HG02981 (cell line): ENCODE measurements around the gene RNASET2.
"Not testable (repeated sequence)": the region's sequence is repeated elsewhere in the genome, so short reads cannot be mapped to it uniquely, and the experiment has no call there.

Experiments
- ATAC-seq: cut with Tn5 transposase; IDR thresholded peaks from one replicate; pipeline ENCODE4 v1.9.1; 2021; ENCODE audit warnings: mild to moderate bottlenecking, moderate library complexity; ENCODE audit not compliant: unreplicated experiment

The RNASET2 gene

DNA sequence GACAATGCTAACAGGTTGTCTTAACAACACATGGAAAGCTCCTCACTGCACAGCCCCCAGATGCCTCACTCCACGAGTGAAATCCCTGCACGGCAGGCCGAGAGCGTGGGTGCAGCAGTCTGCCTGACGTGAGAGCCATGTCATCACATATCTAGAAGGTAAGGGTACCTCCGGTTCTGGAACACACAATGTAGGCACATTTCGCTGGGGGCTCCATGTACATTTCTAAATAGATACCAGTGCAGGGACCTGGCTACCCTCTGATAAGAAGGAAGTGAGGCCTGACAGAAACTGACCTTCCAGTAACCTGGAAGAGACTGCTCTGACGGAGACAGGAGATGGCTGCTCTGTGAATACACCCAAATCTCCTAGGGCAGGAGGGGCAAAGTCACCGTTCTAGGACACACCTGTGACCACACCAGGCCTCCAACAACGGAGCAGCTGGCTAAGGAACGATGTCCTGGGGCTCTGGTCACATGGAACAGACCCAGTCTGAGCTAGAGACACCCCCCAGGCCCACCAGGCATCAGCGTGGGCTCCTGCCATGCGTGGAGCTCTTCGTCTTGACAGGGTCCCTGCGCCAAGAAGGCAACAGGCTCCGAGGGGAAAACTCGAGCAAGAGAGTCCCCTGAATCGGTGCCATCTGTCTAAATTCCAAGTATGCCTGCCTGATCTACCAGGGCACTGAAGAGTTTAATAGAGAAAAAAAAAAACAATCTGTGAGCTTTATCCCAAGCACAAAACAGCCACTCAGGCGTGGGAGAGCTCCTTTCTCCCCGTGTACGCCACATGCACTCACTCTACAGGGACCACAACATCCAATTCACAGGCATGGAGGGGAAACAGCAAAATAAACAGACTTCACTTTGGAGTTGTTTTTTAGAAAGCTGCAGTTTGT, 27.5 kb downstream of the RNASET2 start:
- no peak for ATAC-seq

DNA sequence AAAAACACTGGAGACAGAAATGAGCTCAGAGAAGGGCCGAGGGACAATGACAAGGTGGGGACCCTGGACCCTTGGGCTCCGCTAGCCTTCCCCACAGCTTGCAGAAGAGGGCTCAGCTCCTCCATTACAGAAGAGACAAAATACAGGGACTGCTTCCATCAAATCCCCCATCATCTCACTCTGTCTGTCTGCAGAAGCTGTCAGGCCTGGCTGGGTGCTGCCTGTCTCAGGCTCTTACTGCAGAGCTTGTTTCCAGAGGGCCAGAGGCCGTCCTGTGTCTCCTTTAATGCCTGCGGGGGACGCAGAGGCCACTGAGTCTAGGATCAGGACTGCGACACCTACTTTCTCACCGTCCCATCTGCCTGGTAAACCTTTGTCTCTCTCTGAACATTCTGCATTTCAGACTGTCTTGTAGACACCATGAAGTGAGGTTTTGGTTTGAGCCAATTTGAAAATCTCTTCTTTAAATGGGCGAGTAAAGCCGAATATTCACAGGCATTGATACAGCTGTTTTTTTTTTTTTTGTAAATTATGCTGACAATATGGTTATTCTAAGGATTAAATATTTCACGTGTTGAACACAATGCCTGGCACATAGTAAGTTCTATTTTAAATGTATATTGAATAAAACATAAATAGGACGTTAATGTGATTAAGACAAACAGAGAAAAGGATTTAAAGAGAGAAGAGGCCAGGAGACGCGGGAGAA, 28.3 kb downstream of the RNASET2 start:
- no peak for ATAC-seq

DNA sequence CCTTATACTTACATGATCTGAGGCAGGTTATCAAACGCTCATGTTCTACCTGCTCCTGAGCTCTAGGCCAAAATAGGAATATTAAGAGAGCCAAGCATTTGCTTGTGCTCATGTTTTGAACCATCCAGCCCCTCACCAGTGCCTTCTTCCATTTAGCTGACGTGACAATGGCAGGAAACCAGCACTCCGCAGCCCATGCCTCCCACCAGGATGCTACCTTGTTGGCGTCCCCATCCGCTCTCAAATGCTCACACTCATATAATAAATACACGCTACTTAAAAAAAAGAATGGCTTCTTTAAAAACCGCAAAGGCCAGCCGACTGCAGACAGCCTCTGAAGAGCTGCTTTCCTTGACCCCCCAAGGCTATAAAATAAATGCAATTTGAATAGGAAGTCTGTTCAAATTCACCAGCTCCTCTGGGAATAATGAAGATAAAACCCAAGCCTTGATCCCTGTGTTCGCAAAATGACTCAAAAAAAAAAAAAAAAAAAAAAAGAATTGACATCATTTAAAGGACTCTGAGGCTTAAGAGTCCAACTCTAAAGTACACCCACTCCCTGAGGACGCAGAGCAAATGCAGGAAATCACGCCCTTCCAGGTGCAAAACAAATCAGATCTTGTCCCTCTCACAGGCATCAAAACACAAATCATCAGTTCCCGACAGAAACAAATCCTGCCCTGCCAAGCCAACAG, 29.0 kb downstream of the RNASET2 start:
- no peak for ATAC-seq

DNA sequence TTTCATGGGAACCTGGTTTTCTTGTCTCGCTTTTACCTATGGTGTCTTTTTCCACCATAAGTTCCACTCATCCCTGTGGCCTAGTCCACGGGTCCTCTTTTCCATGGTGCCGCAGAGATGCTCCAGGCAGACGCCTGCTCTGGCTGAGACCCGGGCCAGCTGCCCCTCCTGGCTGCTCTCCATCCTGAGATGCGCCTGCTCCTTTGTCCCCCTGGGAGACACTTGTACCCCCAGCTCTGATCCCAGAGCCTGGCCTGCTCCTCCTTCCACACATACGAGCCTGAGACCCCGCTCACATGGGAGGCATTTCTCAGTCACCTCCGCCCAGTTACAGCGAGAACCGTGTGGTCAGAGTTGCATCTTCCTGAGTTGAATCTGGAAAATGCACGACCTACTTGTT, 29.6 kb downstream of the RNASET2 start:
- no peak for ATAC-seq

DNA sequence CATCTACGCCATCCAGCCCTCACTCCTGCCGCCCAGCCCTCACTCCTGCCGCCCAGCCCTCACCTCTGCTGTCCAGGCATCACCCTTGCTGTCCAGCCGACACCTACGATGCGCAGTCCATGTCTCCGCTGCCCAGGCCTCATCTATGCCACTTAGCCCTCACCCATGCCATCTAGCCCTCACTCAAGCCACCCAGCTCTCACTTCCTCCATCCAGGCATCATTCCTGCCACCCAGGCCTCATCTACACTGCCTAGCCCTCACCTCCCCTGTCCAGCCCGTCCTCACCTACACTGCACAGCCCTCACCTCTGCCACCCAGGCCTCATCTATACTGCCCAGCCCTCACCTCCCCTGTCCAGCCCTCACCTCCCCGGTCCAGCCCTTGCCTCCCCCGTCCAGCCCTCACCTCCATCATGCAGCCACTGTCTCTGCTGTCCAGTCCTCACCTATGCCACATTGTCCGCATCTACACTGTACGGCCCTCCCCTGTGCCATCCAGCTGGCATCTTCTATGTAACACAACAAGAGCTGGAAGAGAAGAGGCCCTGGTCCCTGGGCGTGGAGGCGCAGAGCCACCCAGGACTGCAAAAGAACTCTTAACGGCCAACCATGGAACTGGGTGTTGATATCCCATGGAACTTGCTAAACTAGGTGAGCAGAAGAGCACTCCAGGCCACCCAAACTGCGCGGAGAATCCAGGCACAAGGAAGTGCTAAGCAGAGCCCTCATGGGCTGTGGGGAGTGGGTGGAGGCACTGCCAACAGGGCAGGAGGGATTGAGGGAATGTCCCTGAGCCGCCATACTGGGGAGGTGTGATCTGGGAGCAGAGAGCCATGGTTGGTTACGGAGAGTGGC, 31.0 kb downstream of the RNASET2 start:
- ATAC-seq: no peak

DNA sequence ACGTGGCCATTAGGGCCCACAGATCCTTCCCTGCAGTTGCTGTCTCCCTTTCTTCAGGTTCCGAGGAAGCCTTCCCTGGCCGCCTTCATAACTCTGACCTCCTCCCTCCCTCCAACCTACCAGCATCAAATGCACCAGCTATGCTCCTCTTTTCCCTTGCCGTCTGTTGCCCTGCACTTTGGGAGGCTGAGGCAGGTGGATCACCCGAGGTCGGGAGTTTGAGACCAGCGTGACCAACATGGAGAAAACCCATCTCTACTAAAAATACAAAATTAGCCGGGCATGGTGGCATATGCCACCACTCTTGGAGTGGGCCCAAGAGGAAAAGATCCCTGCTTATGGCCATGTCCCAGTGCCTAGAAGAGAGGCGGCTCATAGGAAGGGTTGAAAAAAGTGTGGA, 31.8 kb downstream of the RNASET2 start:
- no peak for ATAC-seq

DNA sequence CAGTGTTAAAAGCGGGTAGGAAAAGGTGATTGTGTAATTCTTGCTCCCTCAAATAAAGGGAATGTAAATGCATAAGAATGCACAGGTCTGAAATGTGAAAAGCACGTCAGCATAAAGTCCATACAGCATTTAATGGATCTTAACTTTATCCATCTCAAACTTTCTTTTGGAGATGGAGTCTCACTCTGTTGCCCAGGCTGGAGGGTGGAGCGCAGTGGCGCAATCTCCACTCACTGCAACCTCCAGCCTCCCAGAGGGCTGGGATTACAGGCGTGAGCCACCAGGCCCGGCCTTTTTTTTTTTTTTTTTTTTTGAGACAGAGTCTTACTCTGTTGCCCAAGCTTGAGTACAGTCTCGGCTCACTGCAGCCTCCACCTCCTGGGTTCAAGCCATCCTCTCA, 33.4 kb downstream of the RNASET2 start:
- ATAC-seq: no peak

DNA sequence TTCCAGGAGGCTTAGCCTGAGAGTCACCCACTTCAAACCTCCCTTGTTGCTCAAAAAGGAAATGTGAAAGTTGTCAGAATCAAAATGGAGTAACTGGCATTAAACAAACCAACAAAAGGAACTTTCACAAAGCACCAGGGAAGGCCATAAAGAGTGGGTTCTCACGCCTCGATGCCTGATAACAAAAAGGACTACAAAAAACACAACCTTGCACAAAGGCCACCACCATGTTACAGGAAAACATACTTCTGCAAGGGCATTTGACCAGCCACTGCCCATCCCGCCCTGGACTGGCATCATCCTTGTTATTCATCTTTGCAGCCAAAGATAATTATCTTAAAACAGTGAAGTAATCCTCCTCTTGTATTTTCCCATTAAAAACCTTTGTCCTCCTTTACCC, 34.8 kb downstream of the RNASET2 start:
- ATAC-seq: no peak

DNA sequence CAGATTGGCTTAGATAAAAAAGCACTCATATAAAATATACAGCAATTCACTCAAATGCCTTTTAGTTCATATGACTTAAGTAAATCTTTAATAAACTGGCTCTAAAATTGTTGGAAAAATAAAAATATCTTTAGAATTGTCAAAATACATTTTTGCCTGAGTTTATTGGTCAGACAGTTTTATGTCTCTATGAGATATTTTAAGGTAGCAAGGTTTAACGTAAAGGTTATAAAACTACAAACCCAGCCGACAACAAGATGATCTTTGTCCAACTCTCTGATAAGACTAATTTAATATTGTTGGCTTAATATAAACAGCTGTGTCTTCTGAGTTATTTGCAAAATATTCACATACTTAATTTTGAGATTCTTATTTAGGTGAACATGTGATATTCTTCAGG, 39.5 kb downstream of the RNASET2 start:
- ATAC-seq: no peak

DNA sequence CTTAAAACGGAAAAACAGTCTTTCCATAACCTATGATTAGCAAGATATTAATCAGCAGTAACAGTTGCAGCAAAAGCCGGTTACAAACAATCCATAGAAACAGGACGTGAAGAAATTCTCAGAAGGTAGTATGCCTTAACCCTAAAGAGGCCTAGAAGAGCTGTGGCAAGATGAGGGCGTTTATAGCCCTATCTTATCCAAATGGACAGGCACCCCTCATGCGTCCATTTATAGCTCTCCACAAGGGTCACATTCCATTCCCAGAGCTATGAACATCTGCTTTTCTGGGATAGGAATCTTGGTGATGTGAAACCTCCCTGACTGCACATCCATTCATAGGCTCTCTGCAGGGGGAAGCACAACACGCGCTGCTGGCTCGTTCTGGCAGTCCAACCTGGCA, 40.9 kb downstream of the RNASET2 start:
- ATAC-seq: not testable (repeated sequence)

DNA sequence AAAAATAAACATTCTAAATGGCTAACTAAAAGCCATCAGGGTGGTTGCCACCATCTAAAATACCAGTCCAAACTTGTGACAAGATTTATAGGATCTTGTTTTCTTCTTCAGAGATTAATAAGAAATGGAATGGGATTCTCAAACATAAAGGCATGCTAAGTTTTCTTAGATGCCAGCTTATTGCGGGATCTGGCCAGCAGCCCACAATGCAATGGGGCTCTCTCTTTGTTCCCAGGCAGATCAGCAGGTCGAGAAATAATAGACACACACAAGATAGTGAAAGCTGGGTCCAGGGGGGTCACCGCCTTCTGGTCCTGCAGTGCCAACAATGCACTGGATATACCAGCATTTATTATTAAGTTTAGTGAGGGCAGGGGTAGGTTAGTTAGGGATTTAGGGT, 41.4 kb downstream of the RNASET2 start:
- ATAC-seq: not testable (repeated sequence)

DNA sequence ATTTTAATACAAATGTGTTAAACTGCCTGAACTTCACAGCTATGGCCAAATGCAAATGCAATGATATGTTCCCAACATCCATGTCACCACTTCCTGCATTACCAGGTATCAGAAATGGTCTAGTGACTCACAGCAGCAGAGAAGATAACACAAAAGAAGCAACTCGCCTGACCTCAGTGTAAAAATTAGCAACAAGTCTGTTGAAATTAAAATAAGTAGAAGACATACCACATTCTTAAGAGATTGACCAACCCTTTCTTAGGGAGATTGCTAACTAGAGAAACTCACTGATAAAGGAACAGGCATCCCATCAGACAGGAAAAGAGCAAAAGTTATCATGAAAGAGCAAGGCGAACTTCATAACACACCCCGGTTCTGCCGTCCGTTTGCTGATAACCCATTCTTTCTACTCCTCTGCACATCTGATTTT, 45.1 kb downstream of the RNASET2 start:
- no peak for ATAC-seq

DNA sequence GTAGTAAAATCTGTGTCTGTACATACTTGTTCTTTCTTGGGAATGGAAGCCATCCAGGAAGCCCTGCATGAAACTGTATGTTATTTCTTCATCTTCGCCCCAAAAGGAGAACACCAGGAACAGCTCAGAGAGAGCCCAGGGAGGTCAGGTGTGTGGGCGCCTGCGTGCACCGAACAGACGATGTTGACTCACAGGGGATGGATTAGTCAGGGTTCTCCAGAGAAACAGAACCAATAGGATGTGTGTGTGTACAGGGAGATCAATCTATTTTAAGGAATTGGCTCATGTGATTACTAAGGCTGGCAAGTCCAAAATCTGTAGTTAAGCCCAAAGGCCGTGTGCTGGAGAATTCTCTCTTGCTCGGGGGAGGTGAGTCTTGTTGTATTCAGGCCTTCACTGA, 45.7 kb downstream of the RNASET2 start:
- no peak for ATAC-seq

DNA sequence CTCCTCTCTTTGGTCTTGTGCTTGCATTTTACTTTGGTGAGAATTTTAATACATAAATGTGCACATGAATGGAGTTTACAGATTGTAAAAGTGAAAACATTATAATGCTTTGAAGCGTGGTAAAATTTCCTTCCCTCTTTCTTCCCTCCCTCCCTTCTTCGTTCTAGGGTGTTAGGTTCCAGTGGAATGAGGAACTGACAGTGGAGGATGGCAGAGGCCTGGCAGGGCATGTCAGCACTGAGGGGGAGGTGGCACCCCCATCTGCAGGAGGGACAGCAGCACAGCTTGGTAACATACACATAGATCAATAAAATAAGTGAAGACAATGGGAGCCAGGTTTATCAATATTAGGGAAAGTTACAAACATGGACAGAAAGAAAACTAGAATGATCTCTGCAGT, 47.5 kb downstream of the RNASET2 start:
- no peak for ATAC-seq

DNA sequence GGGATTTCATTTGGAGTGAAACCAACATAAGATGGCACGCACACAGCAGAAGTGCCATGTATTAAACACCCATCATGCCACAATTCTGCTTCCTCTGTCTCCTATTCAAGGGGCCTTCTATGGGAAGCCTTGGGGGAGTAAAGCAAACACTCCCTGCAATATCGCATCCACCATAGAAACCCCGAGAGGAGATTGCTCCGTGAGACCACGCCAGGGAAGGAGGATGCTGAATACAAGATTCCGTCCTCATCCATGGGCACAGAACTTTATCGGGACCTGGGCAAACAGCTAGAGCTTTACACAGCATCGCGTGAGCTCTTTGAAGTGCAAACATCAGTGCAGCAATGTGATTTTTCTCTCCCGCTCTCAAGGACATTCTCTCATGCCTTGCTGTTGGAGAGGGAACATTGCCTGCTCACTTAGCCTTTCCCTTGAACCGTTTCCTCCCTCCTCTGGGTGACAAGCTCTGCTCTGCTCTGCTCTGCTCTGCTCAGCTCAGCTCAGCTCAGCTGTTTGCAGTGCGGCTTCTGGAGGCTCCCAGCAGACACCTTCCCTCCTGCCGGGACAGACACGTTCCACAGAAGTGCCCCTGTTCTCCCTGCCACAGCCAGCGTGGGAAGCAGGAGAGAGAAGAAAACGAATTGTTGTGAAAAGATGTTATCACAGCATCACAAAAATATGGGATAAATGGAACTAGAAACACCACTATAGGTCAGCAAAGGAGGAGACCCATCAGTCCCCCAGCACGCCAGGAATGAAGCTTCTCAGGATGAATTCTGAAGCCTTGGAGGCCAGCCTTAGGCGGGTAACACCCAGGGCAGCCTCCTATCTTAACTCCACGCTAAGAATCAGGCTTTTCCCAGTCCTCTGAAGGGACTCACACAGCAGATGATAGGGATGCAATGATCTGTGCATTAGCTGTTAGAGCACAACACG, 48.2 kb downstream of the RNASET2 start:
- ATAC-seq: no peak

DNA sequence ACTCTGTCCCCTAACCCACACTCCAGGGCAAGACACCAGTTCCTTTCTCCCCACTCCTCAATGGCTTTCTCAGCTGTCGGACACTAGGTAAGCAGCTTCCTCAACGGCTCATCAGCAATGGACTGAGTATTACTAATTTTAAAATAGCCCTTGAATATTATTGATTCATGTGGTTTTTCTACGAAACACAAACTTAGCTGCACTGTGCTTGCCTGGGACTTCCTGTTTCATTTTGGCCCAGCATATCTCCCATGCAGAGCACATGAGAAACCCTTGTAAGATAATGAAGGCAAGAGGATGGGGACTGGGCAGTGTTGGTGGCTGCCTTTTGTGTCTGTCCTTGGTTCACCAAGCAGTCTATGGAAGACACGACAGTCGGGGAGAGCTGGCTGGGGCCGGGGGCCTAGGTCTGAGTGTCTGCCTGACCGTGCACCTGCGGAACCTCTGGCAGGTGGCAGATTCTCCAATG, 48.9 kb downstream of the RNASET2 start:
- peak; percentile 93 for ATAC-seq

DNA sequence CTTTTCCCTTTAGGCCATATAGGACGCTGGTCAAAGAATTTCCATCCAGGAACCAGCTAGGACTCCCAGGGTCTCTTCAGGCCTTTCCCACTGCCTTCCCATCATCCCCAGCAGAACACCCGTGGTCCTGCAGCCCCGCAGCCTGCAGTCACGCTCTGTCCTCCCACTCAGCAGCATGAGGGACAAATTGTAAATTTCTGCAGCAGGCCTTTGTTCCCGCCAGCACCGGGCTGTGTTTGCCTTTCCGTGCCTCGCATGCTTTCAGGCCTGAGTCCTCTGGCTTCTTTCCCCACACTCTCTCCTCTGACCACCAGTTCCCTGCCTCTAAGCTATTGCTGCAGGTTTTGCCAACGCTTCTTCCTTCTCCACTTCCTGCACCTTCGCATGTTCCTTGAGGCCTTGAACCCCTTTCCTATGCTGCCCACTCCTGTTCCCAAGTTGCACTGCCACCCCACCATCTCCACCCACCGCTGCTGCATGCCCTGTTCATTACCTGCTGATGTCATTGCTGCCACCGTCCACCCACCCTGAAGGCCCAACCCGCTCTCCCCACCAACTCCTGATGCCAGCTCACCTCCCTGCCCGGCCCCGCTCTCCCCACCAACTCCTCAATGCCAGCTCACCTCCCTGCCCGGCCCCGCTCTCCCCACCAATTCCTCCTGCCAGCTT, 49.8 kb downstream of the RNASET2 start:
- ATAC-seq: no peak

DNA sequence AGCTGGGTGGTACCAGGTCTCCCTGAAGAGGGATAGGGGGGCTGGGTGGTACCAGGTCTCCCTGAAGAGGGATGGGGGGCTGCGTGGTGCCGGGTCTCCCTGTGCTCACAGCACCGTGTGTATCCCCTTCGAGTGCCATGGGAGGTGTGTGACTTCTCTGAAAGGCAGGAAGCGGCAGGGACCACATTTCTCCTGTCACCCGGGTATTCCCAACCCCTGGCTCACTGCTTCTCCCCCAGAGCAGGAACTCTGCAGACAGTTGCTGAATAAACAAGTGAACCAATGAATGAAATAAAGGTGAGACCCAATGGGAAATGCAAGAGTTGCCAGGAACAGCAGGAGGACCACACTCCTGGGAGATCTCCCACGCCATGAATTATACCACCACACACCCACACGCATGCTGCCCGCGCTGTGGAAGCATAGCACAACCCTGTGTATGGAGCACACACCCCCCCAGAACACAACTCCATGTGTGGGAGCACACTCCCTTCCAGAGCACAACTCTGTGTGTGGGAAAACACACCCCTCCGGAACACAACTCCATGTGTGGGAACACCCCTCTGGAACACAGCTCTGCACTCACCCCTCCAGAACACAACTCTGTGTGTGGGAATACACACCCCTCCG, 50.7 kb downstream of the RNASET2 start:
- no peak for ATAC-seq

DNA sequence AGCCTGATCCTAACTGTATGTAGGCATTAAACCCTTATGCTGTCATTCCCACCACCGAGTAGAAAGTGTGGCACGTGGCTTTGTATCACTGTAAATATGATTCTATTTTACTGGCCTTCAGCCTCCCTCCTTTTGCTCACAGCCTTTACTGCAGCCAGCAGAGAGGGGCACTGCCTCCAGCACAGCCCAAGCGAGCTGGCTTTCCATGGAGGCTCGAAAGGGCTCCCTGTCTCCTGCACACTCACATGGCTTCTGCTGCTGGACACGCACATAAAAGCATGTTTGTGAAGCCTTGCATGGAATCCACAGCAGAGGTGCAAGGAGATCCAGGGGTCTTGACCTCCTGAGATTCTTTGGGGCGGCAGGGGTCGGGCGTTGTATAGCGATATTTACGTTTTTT, 51.3 kb downstream of the RNASET2 start:
- no peak for ATAC-seq
